HepG2 (cell line): ENCODE measurements around the gene CDC6. TPM values are rescaled to one million over a fixed set of nuclear protein-coding genes. Genes with fewer than 3 reads are reported as not detected.

Experiments
- AHR ChIP-seq: IDR thresholded peaks from 2 replicates; pipeline ENCODE4 v1.6.1; 2018; ENCODE audit warnings: missing genetic modification reagents, missing compliant biosample characterization
- ARNT ChIP-seq: fragments of 450-650 bp; IDR thresholded peaks from 2 replicates; pipeline ENCODE4 v1.6.1; 2017
- HNRNPL ChIP-seq: fragments of 200-400 bp; formaldehyde crosslinking; IDR thresholded peaks from 2 replicates; pipeline ENCODE4 v1.6.1; 2017; ENCODE audit warnings: mild to moderate bottlenecking, low read depth, low read length
- JUND ChIP-seq: sonication (generic); formaldehyde crosslinking; IDR thresholded peaks from 2 replicates; pipeline ENCODE4 v1.8.0; 2022; ENCODE audit warnings: mild to moderate bottlenecking, missing genetic modification reagents
- KDM2A ChIP-seq: sonication (generic); formaldehyde crosslinking; IDR thresholded peaks from 2 replicates; pipeline ENCODE4 v1.4.0; 2020; ENCODE audit warnings: low read depth, missing genetic modification reagents, borderline replicate concordance
- MLLT10 ChIP-seq: sonication (generic); formaldehyde crosslinking; IDR thresholded peaks from 2 replicates; pipeline ENCODE4 v1.4.0; 2020; ENCODE audit warnings: missing genetic modification reagents
- NFE2L2 ChIP-seq: fragments of 150-350 bp; IDR thresholded peaks from 2 replicates; pipeline ENCODE4 v1.6.1; 2014; ENCODE audit warnings: low read length
- NFYC ChIP-seq: IDR thresholded peaks from 2 replicates; pipeline ENCODE4 v1.6.1; 2016; ENCODE audit warnings: missing genetic modification reagents, missing compliant biosample characterization
- PHF8 ChIP-seq: sonication (generic); formaldehyde crosslinking; IDR thresholded peaks from 2 replicates; pipeline ENCODE4 v1.5.0; 2020; ENCODE audit warnings: missing genetic modification reagents
- U2AF1 ChIP-seq: fragments of 200-400 bp; formaldehyde crosslinking; optimal IDR thresholded peaks from 2 replicates; pipeline ENCODE3; 2017; ENCODE audit warnings: mild to moderate bottlenecking, low read depth, low read length
- ZNF318 ChIP-seq: sonication (generic); formaldehyde crosslinking; IDR thresholded peaks from 2 replicates; pipeline ENCODE4 v1.4.0; 2020; ENCODE audit warnings: mild to moderate bottlenecking, missing genetic modification reagents
- ZNF451 ChIP-seq: sonication (generic); formaldehyde crosslinking; IDR thresholded peaks from 2 replicates; pipeline ENCODE4 v1.5.0; 2020; ENCODE audit warnings: mild to moderate bottlenecking, missing genetic modification reagents
- polyA plus RNA-seq, 8 experiments: library from polyadenylated mRNA; depleted of rRNA in 3 of 8; stranded (reverse) in 7 of 8; unstranded in 1 of 8; fragments of >200 nt; fragmentation: Illumina TruSeq in 4 of 8; extraction: Trizol in 4 of 8; gene quantifications; 2 replicates each; pipeline versions ENCODE4 v1.2.1 to v1.2.3, GENCODE V29; 2011 to 2016; ENCODE audit warnings: low read depth in 4 of 8, missing spikeins in 1 of 8, mixed read lengths in 1 of 8; ENCODE audit not compliant: insufficient read depth in 1 of 8
- total RNA-seq, 5 experiments: library from RNA; depleted of rRNA; stranded (reverse); fragments of >200 nt; fragmentation: Illumina TruSeq; extraction: Trizol; gene quantifications; 2 replicates each; pipeline ENCODE4 v1.2.3, GENCODE V29; 2016; ENCODE audit warnings: low read depth in 1 of 5
- TF ChIP-seq, protein P1 (sequence below): IDR thresholded peaks from 2 replicates; pipeline ENCODE4 v1.6.1; 2012; ENCODE audit warnings: low read length, improper control_type of control experiment
- TF ChIP-seq, protein P2 (sequence below): IDR thresholded peaks from 2 replicates; pipeline ENCODE4 v1.6.1; 2016; ENCODE audit warnings: low read depth, control low read depth

Gene CDC6
- total and polyA plus RNA-seq, 2 of the 13 experiments (the other 11 are each of a cell fraction or from before 2014, with no cell fraction given), result 17.4 to 114 TPM

GRCh38 chr17:40287494-40288369 is at the start of gene CDC6 (continued):
- TF ChIP-seq NFYC (CRISPR knock-in tag) (peak; percentile 97), NFE2L2 (no peak), U2AF1 (peak; percentile 89), PHF8 (peak; percentile 85), HNRNPL (0 out of 2 replicates have a peak, but pooled peaks have one; percentile 54), MLLT10 (no peak), KDM2A (CRISPR knock-in tag) (peak; percentile 99), ARNT (no peak), ZNF451 (peak; percentile 85), ZNF318 (CRISPR knock-in tag) (no peak), JUND (CRISPR knock-in tag) (peak; percentile 23; the same call in 1 of the 2 replicates), AHR (CRISPR knock-in tag) (peak; percentile 89; the same call in 1 of the 2 replicates)
- TF ChIP-seq, protein P1, sequence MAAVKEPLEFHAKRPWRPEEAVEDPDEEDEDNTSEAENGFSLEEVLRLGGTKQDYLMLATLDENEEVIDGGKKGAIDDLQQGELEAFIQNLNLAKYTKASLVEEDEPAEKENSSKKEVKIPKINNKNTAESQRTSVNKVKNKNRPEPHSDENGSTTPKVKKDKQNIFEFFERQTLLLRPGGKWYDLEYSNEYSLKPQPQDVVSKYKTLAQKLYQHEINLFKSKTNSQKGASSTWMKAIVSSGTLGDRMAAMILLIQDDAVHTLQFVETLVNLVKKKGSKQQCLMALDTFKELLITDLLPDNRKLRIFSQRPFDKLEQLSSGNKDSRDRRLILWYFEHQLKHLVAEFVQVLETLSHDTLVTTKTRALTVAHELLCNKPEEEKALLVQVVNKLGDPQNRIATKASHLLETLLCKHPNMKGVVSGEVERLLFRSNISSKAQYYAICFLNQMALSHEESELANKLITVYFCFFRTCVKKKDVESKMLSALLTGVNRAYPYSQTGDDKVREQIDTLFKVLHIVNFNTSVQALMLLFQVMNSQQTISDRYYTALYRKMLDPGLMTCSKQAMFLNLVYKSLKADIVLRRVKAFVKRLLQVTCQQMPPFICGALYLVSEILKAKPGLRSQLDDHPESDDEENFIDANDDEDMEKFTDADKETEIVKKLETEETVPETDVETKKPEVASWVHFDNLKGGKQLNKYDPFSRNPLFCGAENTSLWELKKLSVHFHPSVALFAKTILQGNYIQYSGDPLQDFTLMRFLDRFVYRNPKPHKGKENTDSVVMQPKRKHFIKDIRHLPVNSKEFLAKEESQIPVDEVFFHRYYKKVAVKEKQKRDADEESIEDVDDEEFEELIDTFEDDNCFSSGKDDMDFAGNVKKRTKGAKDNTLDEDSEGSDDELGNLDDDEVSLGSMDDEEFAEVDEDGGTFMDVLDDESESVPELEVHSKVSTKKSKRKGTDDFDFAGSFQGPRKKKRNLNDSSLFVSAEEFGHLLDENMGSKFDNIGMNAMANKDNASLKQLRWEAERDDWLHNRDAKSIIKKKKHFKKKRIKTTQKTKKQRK, result no peak
- TF ChIP-seq, protein P2, sequence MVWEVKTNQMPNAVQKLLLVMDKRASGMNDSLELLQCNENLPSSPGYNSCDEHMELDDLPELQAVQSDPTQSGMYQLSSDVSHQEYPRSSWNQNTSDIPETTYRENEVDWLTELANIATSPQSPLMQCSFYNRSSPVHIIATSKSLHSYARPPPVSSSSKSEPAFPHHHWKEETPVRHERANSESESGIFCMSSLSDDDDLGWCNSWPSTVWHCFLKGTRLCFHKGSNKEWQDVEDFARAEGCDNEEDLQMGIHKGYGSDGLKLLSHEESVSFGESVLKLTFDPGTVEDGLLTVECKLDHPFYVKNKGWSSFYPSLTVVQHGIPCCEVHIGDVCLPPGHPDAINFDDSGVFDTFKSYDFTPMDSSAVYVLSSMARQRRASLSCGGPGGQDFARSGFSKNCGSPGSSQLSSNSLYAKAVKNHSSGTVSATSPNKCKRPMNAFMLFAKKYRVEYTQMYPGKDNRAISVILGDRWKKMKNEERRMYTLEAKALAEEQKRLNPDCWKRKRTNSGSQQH (CRISPR knock-in tag), result peak; percentile 99
